BE2C (cell line): ENCODE results near the gene TMEM82.

ENCODE experiments used
- DNase-seq: peaks from one replicate; pipeline ENCODE4 v3.0.0-alpha.2; 2020
- H3K27me3 ChIP-seq: fragments of 250-450 bp; sonication (Bioruptor Pico); 2 replicates; pipeline ENCODE4 v1.5.1; 2020; ENCODE audit warnings: mild to moderate bottlenecking
- H3K36me3 ChIP-seq: fragments of 250-450 bp; sonication (Bioruptor Pico); 2 replicates; pipeline ENCODE4 v1.5.1; 2020; ENCODE audit warnings: mild to moderate bottlenecking
- H3K4me1 ChIP-seq: fragments of 250-450 bp; sonication (Bioruptor Pico); 2 replicates; pipeline ENCODE4 v1.5.1; 2020
- H3K4me3 ChIP-seq: 2 replicates; pipeline ENCODE4 v1.5.1; 2011; ENCODE audit warnings: low read depth, low read length
- H3K9me3 ChIP-seq: fragments of 250-450 bp; sonication (Bioruptor Pico); 2 replicates; pipeline ENCODE4 v1.5.1; 2020
- CTCF ChIP-seq: IDR thresholded peaks from 2 replicates; pipeline ENCODE4 v1.5.1; 2012; ENCODE audit warnings: mild to moderate bottlenecking, low read depth, low read length

TMEM82 gene

GRCh38 chr1:15764269-15764764 lies 22.0 kb downstream of the TMEM82 start:
- peaks cover 5% of the 10 kb centered on the region; the same call in 1 of the 2 replicates for H3K4me1 ChIP-seq
- DNase-seq = no peak
- H3K4me3 ChIP-seq = no peak overlapping the region
- H3K27me3 ChIP-seq = peaks cover under 1% of the 10 kb centered on the region; the same call in 1 of the 2 replicates
- TF ChIP-seq CTCF = no peak
- no peaks in the 10 kb centered on the region for H3K9me3 ChIP-seq
- no peaks in the 10 kb centered on the region for H3K36me3 ChIP-seq

GRCh38 chr1:15764890-15765289 lies 22.6 kb downstream of the TMEM82 start:
- H3K4me1 ChIP-seq = peaks cover 5% of the 10 kb centered on the region; the same call in 1 of the 2 replicates
- TF ChIP-seq CTCF = no peak
- no peak overlapping the region for H3K4me3 ChIP-seq
- no peak for DNase-seq
- H3K36me3 ChIP-seq = no peaks in the 10 kb centered on the region
- H3K9me3 ChIP-seq = no peaks in the 10 kb centered on the region
- no peaks in the 10 kb centered on the region for H3K27me3 ChIP-seq

GRCh38 chr1:15765495-15766194 lies 23.3 kb downstream of the TMEM82 start:
- DNase-seq = no peak

GRCh38 chr1:15767941-15768340 lies 25.6 kb downstream of the TMEM82 start:
- Histone ChIP-seq H3K9me3 (no peaks in the 10 kb centered on the region), H3K27me3 (no peaks in the 10 kb centered on the region), H3K4me1 (no peaks in the 10 kb centered on the region), H3K4me3 (no peak overlapping the region), H3K36me3 (no peaks in the 10 kb centered on the region)
- DNase-seq = no peak
- TF ChIP-seq CTCF = no peak

More at GRCh38 chr1:15765495-15766194, 23.3 kb downstream of the TMEM82 start:
- Histone ChIP-seq H3K4me1 (peaks cover 5% of the 10 kb centered on the region; the same call in 1 of the 2 replicates), H3K9me3 (no peaks in the 10 kb centered on the region), H3K4me3 (no peak overlapping the region), H3K27me3 (no peaks in the 10 kb centered on the region), H3K36me3 (no peaks in the 10 kb centered on the region)
- no peak for TF ChIP-seq CTCF

- H3K4me3 ChIP-seq = no peak overlapping the region
Observed at GRCh38 chr1:15768388-15768787, 26.1 kb downstream of the TMEM82 start.

More at GRCh38 chr1:15768388-15768787, 26.1 kb downstream of the TMEM82 start:
- Histone ChIP-seq H3K4me1 (no peaks in the 10 kb centered on the region), H3K36me3 (no peaks in the 10 kb centered on the region), H3K9me3 (no peaks in the 10 kb centered on the region), H3K27me3 (no peaks in the 10 kb centered on the region)
- TF ChIP-seq CTCF = no peak
- no peak for DNase-seq
